Heart left ventricle (tissue), 13 donors: Measurements from ENCODE around the gene TRDMT1.

Experiments
- CTCF ChIP-seq, 12 donors: fragments of 200-600 bp; sonication (generic) in 4 of 12; IDR thresholded peaks; one replicate each; pipeline versions ENCODE4 v1.5.0 to v1.8.0; 2018 to 2022; ENCODE audit warnings: antibody characterized with exemption in 12 of 12, mild to moderate bottlenecking in 5 of 12
- POLR2A ChIP-seq, 2 donors: fragments of 450-650 bp; IDR thresholded peaks; one replicate each; pipeline ENCODE4 v1.6.1; 2017; ENCODE audit warnings: antibody characterized with exemption in 2 of 2, mild to moderate bottlenecking in 2 of 2, moderate library complexity in 2 of 2
- donor health status: ischemic (EF 13 %, LVEDD 7.1; RV severe dilation, severe dysfunction).
- donor health status: DM: no; HTN: yes; CAD: no.
- donor health status: DM: no; HTN: no; CAD: no.
- donor health status: ischemic (EF 25% LVEDD 6.9; RV normal size, moderate dysfunction).
- donor health status: ischemic (EF 25% LVEDD 5.7; RV mildly dilated, moderate dysfunction).
- donor health status: ischemic (EF 35%, LVEDD 5.7; RV mildly dilated, moderate dysfunction).
- donor health status: nonischemic (EF 11% LVEDD 7.7; RV severe dilation, severe dysfunction).
- donor health status: DM: yes; HTN: yes; CAD: no.
- donor health status: PGD.
- donor health status: ischemic (EF 29% LVEDD 5.4; RV normal size, mild dysfunction).
- donor health status: nonischemic (EF 23%, LVEDD 6.1; RV moderate dilation, normal function).

GRCh38 chr10:17240096-17240495, 38.6 kb upstream of the TRDMT1 start:
- TF ChIP-seq CTCF (IDR thresholded peaks at IDR 0.05) (no peak), POLR2A (IDR thresholded peaks at IDR 0.05) (no peak)
